Measurements from ENCODE around the gene SERPINB13.

SERPINB13 gene

DNA sequence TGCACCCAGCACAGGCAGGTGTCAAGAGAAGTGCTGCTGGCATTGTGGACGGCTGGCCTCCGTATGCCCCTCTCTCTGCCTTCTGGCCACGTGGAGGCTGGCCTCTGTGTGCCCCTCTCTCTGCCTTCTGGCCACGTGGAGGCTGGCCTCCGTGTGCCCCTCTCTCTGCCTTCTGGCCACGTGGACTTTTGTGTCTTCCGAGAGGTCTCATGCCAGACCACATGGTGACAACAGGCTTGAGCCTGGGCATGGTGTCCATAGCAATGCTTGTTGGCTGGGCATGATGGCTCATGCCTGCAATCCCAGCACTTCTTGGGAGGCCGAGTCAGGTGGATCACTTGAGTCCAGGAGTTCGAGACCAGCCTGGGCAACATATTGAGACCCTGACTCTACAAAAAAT lies 19.3 kb upstream of the SERPINB13 start:
- DNase-seq (ENCODE audit: low read depth) = no peak
- no peak overlapping the region for H3K4me3 ChIP-seq (ENCODE audit: low read depth, low read length)
- TF ChIP-seq, protein P1, sequence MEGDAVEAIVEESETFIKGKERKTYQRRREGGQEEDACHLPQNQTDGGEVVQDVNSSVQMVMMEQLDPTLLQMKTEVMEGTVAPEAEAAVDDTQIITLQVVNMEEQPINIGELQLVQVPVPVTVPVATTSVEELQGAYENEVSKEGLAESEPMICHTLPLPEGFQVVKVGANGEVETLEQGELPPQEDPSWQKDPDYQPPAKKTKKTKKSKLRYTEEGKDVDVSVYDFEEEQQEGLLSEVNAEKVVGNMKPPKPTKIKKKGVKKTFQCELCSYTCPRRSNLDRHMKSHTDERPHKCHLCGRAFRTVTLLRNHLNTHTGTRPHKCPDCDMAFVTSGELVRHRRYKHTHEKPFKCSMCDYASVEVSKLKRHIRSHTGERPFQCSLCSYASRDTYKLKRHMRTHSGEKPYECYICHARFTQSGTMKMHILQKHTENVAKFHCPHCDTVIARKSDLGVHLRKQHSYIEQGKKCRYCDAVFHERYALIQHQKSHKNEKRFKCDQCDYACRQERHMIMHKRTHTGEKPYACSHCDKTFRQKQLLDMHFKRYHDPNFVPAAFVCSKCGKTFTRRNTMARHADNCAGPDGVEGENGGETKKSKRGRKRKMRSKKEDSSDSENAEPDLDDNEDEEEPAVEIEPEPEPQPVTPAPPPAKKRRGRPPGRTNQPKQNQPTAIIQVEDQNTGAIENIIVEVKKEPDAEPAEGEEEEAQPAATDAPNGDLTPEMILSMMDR (IDR thresholded peaks at IDR 0.05; ENCODE audit: low read depth, low read length, missing control alignments) = no peak

GRCh38 chr18:63570721-63571120 lies 16.4 kb upstream of the SERPINB13 start:
- TF ChIP-seq, protein P1 (IDR thresholded peaks at IDR 0.05; ENCODE audit: low read depth, low read length, missing control alignments) = no peak
- H3K4me3 ChIP-seq (ENCODE audit: low read depth, low read length) = no peak overlapping the region

GRCh38 chr18:63575681-63576080 lies 11.5 kb upstream of the SERPINB13 start:
- DNase-seq (ENCODE audit: low read depth) = no peak
- TF ChIP-seq, protein P1 (IDR thresholded peaks at IDR 0.05; ENCODE audit: low read depth, low read length, missing control alignments) = no peak
- no peak overlapping the region for H3K4me3 ChIP-seq (ENCODE audit: low read depth, low read length)

More at GRCh38 chr18:63570721-63571120, 16.4 kb upstream of the SERPINB13 start:
- no peak for DNase-seq (ENCODE audit: low read depth)

GRCh38 chr18:63578357-63578958 lies 8.7 kb upstream of the SERPINB13 start:
- DNase-seq (ENCODE audit: low read depth) = peak; percentile 16
- H3K4me3 ChIP-seq (ENCODE audit: low read depth, low read length) = no peak overlapping the region
- TF ChIP-seq, protein P1 (IDR thresholded peaks at IDR 0.05; ENCODE audit: low read depth, low read length, missing control alignments) = peak; percentile 70

GRCh38 chr18:63579616-63580015 lies 7.5 kb upstream of the SERPINB13 start:
- DNase-seq (ENCODE audit: low read depth) = no peak
- TF ChIP-seq, protein P1 (IDR thresholded peaks at IDR 0.05; ENCODE audit: low read depth, low read length, missing control alignments) = no peak
- H3K4me3 ChIP-seq (ENCODE audit: low read depth, low read length) = no peak overlapping the region

GRCh38 chr18:63585988-63586387 lies 1.2 kb upstream of the SERPINB13 start:
- no peak overlapping the region for H3K4me3 ChIP-seq (ENCODE audit: low read depth, low read length)
- TF ChIP-seq, protein P1 (IDR thresholded peaks at IDR 0.05; ENCODE audit: low read depth, low read length, missing control alignments) = no peak
- DNase-seq (ENCODE audit: low read depth) = no peak

GRCh38 chr18:63586431-63586830 lies 712 bp upstream of the SERPINB13 start:
- TF ChIP-seq, protein P1 (IDR thresholded peaks at IDR 0.05; ENCODE audit: low read depth, low read length, missing control alignments) = no peak
- no peak for DNase-seq (ENCODE audit: low read depth)
- no peak overlapping the region for H3K4me3 ChIP-seq (ENCODE audit: low read depth, low read length)

Data from GM12864 (cell line).